HFF-Myc (cell line): Measurements from ENCODE around the gene MGAT5B.

ENCODE experiments used
- DNase-seq: peaks from one replicate; pipeline ENCODE4 v3.0.0-alpha.2; 2011; ENCODE audit warnings: low read depth; ENCODE audit errors: extremely low read depth
- H3K4me3 ChIP-seq: replicated peaks from 2 replicates; pipeline ENCODE4 v1.5.1; 2011; ENCODE audit warnings: low read depth, mild to moderate bottlenecking, control low read depth, low read length
- CTCF ChIP-seq: IDR thresholded peaks from 2 replicates; pipeline ENCODE4 v1.5.1; 2012; ENCODE audit warnings: mild to moderate bottlenecking, low read depth, low read length, control low read depth; ENCODE audit errors: missing control alignments

The MGAT5B gene

GRCh38 chr17:76994237-76994637 lies 126.0 kb downstream of the MGAT5B start:
- DNase-seq: no peak
- TF ChIP-seq CTCF: no peak
- no peak overlapping the region for H3K4me3 ChIP-seq

DNA sequence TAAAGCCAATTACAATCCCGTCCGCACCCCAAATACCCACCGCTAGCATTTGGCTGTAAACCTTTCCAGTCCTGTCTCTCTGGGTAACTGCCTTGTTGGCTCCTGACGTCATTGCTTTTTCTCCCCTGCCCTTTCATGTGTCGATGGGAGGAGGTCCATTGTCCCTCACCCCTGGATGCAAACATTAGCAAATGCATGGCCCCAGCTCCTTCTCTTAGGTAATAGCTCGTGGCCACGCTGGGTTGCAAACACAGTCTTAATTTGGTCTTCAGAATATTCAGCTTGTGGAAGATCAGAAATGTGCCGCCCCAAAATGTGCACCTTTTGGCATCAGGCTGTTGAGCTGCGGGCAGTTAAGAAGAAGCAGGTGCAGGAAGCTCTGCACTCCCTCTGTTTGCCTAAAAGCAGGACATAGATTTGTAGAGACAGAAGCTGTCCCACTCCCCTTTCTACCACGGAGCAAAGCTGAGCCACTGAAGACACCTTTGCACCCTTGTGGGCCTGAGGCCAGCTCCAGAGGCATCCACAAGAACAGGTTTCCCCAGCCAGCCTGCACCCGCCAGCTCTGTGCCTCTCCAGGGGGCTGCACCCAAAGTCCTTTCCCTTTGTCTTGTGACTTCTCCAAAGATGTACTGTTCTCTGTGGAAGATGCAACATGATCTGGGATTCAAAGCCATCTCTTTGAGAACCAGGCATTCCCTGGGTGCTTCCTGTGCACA lies 127.3 kb downstream of the MGAT5B start:
- no peak for TF ChIP-seq CTCF
- no peak for DNase-seq
- H3K4me3 ChIP-seq: no peak overlapping the region

DNA sequence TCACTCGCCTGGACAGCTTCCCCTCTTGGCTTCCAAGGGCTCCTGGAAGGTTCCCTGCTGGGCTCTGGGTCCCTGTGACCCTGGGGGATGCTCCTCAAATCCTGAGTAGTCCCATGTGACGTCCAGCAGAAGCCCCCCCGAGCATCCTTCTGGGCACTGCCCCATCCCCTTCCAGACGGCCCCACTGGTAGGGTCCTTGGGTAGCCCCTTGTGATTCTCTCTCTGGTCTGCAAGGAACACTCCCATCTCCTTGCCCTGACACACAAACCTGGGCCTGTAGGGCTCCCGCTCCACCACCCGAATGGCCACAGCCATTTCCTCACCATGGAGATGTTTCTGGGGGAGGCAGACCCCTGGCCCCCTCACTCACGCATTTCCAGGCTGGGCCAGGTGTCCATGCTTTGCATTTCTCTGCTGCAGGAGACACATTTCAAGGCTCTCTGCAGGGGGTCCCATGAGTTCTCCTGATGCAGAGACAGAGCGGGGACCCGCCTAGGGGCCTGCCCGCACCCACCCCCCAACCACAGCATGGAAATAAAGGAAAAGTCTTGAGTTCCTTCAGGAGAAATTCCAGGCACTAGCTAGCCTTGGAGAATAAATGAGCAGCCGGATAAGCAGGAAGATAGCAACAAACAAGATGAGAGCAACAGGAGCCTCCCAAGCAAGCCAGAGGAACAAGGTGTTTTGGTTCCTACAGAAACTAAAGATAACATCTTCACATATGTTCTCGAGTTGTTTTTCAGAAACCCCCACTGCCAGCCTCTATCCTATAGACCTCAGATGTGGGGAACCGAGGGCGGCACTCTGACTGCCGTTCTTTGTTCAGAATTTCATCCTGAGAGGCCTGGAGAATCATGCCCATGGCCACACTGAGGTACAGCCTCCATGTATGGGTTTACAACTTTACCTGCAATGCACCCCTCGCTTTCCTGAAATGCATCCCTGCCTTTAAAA lies 128.8 kb downstream of the MGAT5B start:
- no peak for TF ChIP-seq CTCF
- no peak overlapping the region for H3K4me3 ChIP-seq
- no peak for DNase-seq

GRCh38 chr17:76997981-76998531 lies 129.9 kb downstream of the MGAT5B start:
- no peak for TF ChIP-seq CTCF
- no peak for DNase-seq
- H3K4me3 ChIP-seq: no peak overlapping the region

GRCh38 chr17:76998839-76999238 lies 130.6 kb downstream of the MGAT5B start:
- no peak for TF ChIP-seq CTCF
- no peak for DNase-seq
- no peak overlapping the region for H3K4me3 ChIP-seq
